ENCODE results near the gene TREM2. TPM values are rescaled to one million over a fixed set of nuclear protein-coding genes. Genes with fewer than 3 reads are reported as not detected.

TREM2 gene
- total RNA-seq, 1 donor from 2014 or later = not detected

DNA sequence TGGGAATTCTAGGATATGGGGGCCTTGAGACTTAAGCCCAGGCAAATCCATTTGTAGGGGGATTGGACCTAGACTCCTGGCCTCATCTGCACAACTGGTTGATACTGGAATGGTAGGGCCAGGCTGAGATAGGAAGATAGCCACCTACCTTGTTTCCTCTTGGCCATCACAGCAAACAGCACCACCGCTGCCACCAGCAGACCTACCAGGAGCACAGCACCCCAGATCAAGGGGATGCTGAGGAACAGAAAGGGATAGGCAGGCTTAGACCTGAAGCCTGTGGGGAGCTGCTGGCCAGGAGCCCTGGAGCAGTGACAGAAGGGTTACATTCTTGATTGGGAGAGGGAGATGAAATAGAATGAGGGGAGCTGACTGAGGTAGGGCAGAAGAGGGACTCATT is 12.2 kb downstream of the TREM2 start:
- H3K36me3 Mint-ChIP-seq = peaks cover 6% of the 10 kb centered on the region
- no peak overlapping the region for H3K4me3 Mint-ChIP-seq
- no peak overlapping the region for H3K27ac Mint-ChIP-seq
- no peaks in the 10 kb centered on the region for H3K9me3 Mint-ChIP-seq
- H3K4me1 Mint-ChIP-seq = peaks cover 8% of the 10 kb centered on the region
- no peaks in the 10 kb centered on the region for H3K27me3 Mint-ChIP-seq (ENCODE audit: low read depth)
- DNase-seq (ENCODE audit: low spot score in 2 of 2, unreplicated experiment in 2 of 2) = no peak
- TF ChIP-seq, protein P1, sequence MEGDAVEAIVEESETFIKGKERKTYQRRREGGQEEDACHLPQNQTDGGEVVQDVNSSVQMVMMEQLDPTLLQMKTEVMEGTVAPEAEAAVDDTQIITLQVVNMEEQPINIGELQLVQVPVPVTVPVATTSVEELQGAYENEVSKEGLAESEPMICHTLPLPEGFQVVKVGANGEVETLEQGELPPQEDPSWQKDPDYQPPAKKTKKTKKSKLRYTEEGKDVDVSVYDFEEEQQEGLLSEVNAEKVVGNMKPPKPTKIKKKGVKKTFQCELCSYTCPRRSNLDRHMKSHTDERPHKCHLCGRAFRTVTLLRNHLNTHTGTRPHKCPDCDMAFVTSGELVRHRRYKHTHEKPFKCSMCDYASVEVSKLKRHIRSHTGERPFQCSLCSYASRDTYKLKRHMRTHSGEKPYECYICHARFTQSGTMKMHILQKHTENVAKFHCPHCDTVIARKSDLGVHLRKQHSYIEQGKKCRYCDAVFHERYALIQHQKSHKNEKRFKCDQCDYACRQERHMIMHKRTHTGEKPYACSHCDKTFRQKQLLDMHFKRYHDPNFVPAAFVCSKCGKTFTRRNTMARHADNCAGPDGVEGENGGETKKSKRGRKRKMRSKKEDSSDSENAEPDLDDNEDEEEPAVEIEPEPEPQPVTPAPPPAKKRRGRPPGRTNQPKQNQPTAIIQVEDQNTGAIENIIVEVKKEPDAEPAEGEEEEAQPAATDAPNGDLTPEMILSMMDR (IDR thresholded peaks at IDR 0.05; ENCODE audit: unreplicated experiment) = no peak

GRCh38 chr6:41147917-41148316 is 15.0 kb downstream of the TREM2 start:
- Mint-ChIP-seq H3K27me3 (ENCODE audit: low read depth) (no peaks in the 10 kb centered on the region), H3K27ac (no peak overlapping the region), H3K9me3 (peaks cover 7% of the 10 kb centered on the region), H3K36me3 (peaks cover 15% of the 10 kb centered on the region), H3K4me3 (no peak overlapping the region), H3K4me1 (no peaks in the 10 kb centered on the region)
- DNase-seq (ENCODE audit: low spot score in 2 of 2, unreplicated experiment in 2 of 2) = no peak
- TF ChIP-seq, protein P1 (IDR thresholded peaks at IDR 0.05; ENCODE audit: unreplicated experiment) = no peak

DNA sequence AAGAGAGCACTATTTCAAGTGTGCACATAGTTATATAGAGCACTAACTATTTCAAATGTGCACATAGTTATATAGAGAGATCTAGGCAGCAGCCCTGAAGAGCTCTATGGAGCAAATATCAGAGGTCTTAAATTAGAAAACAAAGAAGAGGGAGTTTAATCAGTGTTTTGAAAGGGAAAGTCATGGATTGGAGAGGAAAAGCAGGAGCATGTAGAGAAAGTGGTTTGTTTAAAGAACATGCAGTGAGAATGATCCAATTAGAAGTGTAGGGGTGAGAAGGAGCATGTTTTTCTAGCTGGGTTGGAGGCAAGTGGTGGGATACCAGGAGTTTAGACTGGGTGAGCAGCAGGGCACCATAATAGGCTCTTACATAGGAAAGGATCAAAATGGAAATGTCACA is 26.0 kb downstream of the TREM2 start:
- no peak overlapping the region for H3K4me3 Mint-ChIP-seq
- TF ChIP-seq, protein P1 (IDR thresholded peaks at IDR 0.05; ENCODE audit: unreplicated experiment) = no peak
- no peaks in the 10 kb centered on the region for H3K27me3 Mint-ChIP-seq (ENCODE audit: low read depth)
- no peaks in the 10 kb centered on the region for H3K9me3 Mint-ChIP-seq
- no peaks in the 10 kb centered on the region for H3K4me1 Mint-ChIP-seq
- DNase-seq (ENCODE audit: low spot score in 2 of 2, unreplicated experiment in 2 of 2) = no peak
- H3K36me3 Mint-ChIP-seq = peaks cover 3% of the 10 kb centered on the region
- H3K27ac Mint-ChIP-seq = no peak overlapping the region

GRCh38 chr6:41135062-41135832 is 27.7 kb downstream of the TREM2 start:
- Mint-ChIP-seq H3K9me3 (no peaks in the 10 kb centered on the region), H3K27ac (no peak overlapping the region), H3K4me3 (no peak overlapping the region), H3K4me1 (no peaks in the 10 kb centered on the region), H3K36me3 (peaks cover 3% of the 10 kb centered on the region), H3K27me3 (ENCODE audit: low read depth) (no peaks in the 10 kb centered on the region)
- TF ChIP-seq, protein P1 (IDR thresholded peaks at IDR 0.05; ENCODE audit: unreplicated experiment) = no peak
- no peak for DNase-seq (ENCODE audit: low spot score in 2 of 2, unreplicated experiment in 2 of 2)

DNA sequence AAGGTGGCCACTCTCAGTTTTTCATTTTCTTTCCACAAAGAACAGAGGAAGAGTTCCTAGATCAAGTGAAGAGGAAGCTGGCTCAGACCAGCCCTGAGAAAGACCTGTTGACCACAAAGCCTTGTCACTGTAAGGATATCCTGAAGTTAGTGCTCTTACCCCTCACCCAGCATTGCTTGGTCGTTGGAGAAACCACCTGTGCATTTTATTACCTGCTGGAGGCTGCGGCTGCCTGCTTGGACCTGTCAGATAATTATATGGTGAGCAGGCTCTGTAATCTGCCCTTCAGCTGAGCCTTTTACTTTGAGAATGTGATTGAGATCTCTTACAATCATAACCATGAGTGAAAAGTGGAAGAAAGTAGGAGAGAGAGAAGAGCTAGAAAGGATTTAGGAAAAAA is 30.7 kb downstream of the TREM2 start:
- Mint-ChIP-seq H3K9me3 (no peaks in the 10 kb centered on the region), H3K4me3 (no peak overlapping the region), H3K4me1 (no peaks in the 10 kb centered on the region), H3K27me3 (ENCODE audit: low read depth) (no peaks in the 10 kb centered on the region), H3K36me3 (peaks cover 4% of the 10 kb centered on the region), H3K27ac (no peak overlapping the region)
- no peak for DNase-seq (ENCODE audit: low spot score in 2 of 2, unreplicated experiment in 2 of 2)
- TF ChIP-seq, protein P1 (IDR thresholded peaks at IDR 0.05; ENCODE audit: unreplicated experiment) = no peak
